K562 (cell line): ENCODE data around the gene B4GALNT3. TPM values are rescaled to one million over a fixed set of nuclear protein-coding genes. Genes with fewer than 3 reads are reported as not detected.
A peak's percentile ranks its signal among the peaks of the same experiment; 100 is the strongest.

Experiments
- ATF7 ChIP-seq: fragments of 450-650 bp; IDR thresholded peaks from 2 replicates; pipeline ENCODE4 v1.7.1; 2014; ENCODE audit warnings: mild to moderate bottlenecking, moderate library complexity
- CBX5 ChIP-seq: IDR thresholded peaks from 2 replicates; pipeline ENCODE4 v1.6.1; 2014; ENCODE audit warnings: low read depth, borderline replicate concordance
- CEBPG ChIP-seq, 3 experiments: fragments of 200-800 bp in 1 of 3; sonication (Bioruptor generic) in 1 of 3; sonication (generic) in 1 of 3; formaldehyde crosslinking in 1 of 3; IDR thresholded peaks in 2 of 3; conservative IDR thresholded peaks in 1 of 3; 2 replicates each; pipeline versions ENCODE4 v1.6.1 to v1.8.0; 2016 to 2022; ENCODE audit warnings: missing compliant biosample characterization in 2 of 3, missing genetic modification characterization in 2 of 3, mild to moderate bottlenecking in 1 of 3, missing genetic modification reagents in 1 of 3
- CREB1 ChIP-seq, 2 experiments: sonication (generic) in 1 of 2; formaldehyde crosslinking in 1 of 2; IDR thresholded peaks; 2 replicates each; pipeline versions ENCODE4 v1.6.1 to v1.8.0; 2012 to 2022; ENCODE audit warnings: inconsistent platforms in 1 of 2, mild to moderate bottlenecking in 1 of 2, missing genetic modification reagents in 1 of 2, moderate library complexity in 1 of 2
- CREBBP ChIP-seq: IDR thresholded peaks from one replicate; pipeline ENCODE4 v1.6.1; 2012; ENCODE audit warnings: low read depth, mild to moderate bottlenecking, control low read depth, inconsistent platforms, low read length
- CTBP1 ChIP-seq: fragments of 450-650 bp; IDR thresholded peaks from 2 replicates; pipeline ENCODE4 v1.6.1; 2016; ENCODE audit warnings: borderline replicate concordance
- CXXC5 ChIP-seq: fragments of 250-450 bp; sonication (Bioruptor Pico); IDR thresholded peaks from 2 replicates; pipeline ENCODE4 v1.8.0; 2022; ENCODE audit warnings: inconsistent platforms, mild to moderate bottlenecking, moderate library complexity
- E2F4 ChIP-seq: sonication (generic); formaldehyde crosslinking; IDR thresholded peaks from 2 replicates; pipeline ENCODE4 v1.8.0; 2022; ENCODE audit warnings: mild to moderate bottlenecking, low read depth, missing genetic modification reagents
- E4F1 ChIP-seq: fragments of 250-450 bp; sonication (Bioruptor Pico); IDR thresholded peaks from 2 replicates; pipeline ENCODE4 v1.5.0; 2021; ENCODE audit warnings: mild to moderate bottlenecking, borderline replicate concordance
- ETV1 ChIP-seq: fragments of 450-650 bp; conservative IDR thresholded peaks from 2 replicates; pipeline ENCODE4 v1.6.1; 2016; ENCODE audit warnings: missing genetic modification characterization, control low read depth, low read depth, missing compliant biosample characterization
- GABPA ChIP-seq: fragments of 200-800 bp; sonication (Bioruptor generic); conservative IDR thresholded peaks from 2 replicates; pipeline ENCODE4 v1.6.1; 2016; ENCODE audit warnings: low read depth, missing genetic modification characterization, missing compliant biosample characterization
- HDAC6 ChIP-seq: IDR thresholded peaks from 2 replicates; pipeline ENCODE4 v1.6.1; 2012; ENCODE audit warnings: low read depth, mild to moderate bottlenecking, control low read depth, inconsistent platforms, low read length, moderate library complexity
- LCOR ChIP-seq: sonication (generic); formaldehyde crosslinking; IDR thresholded peaks from 2 replicates; pipeline ENCODE4 v1.8.0; 2022; ENCODE audit warnings: mild to moderate bottlenecking, missing genetic modification reagents
- MCM7 ChIP-seq, 2 experiments: fragments of 450-650 bp; IDR thresholded peaks; 2 replicates each; pipeline ENCODE4 v1.6.1; 2016 to 2018
- MITF ChIP-seq: IDR thresholded peaks from 2 replicates; pipeline ENCODE4 v1.6.1; 2014; ENCODE audit warnings: antibody characterized with exemption
- PML ChIP-seq: IDR thresholded peaks from 2 replicates; pipeline ENCODE4 v1.6.1; 2012; ENCODE audit warnings: low read length, inconsistent platforms
- SMARCB1 ChIP-seq: IDR thresholded peaks from 2 replicates; pipeline ENCODE4 v1.6.1; 2011; ENCODE audit warnings: improper control_type of control experiment, low read depth; ENCODE audit not compliant: insufficient read length
- ZNF444 ChIP-seq: fragments of 250-450 bp; sonication (Bioruptor Pico); IDR thresholded peaks from 2 replicates; pipeline ENCODE4 v1.4.0; 2020; ENCODE audit warnings: mild to moderate bottlenecking, moderate library complexity
- ZNF589 ChIP-seq: fragments of 200-800 bp; sonication (Bioruptor generic); IDR thresholded peaks from 2 replicates; pipeline ENCODE4 v1.6.1; 2016; ENCODE audit warnings: low read depth, missing genetic modification characterization, missing compliant biosample characterization
- ZSCAN29 ChIP-seq: fragments of 450-650 bp; IDR thresholded peaks from 2 replicates; pipeline ENCODE4 v1.6.1; 2017
- polyA plus RNA-seq, 8 experiments: library from polyadenylated mRNA; depleted of rRNA in 4 of 8; stranded (reverse) in 5 of 8; unstranded in 3 of 8; fragments of >200 nt; fragmentation: Nextera tagmentation in 2 of 8; fragmentation: Illumina TruSeq in 1 of 8; extraction: Ambion mirVana in 2 of 8; extraction: Trizol in 1 of 8; gene quantifications; 2 replicates each; pipeline versions ENCODE4 v1.2.1 to v1.2.3, GENCODE V29; 2011 to 2014; ENCODE audit warnings: inconsistent platforms in 1 of 8, missing spikeins in 1 of 8
- total RNA-seq, 7 experiments: library from RNA; depleted of rRNA in 6 of 7; stranded (reverse); fragments of >200 nt in 6 of 7; fragmentation: Illumina TruSeq in 2 of 7; extraction: Trizol in 2 of 7; gene quantifications; 2 replicates each; pipeline versions ENCODE4 v1.2.1 to v1.2.3, GENCODE V29; 2011 to 2021; ENCODE audit warnings: low replicate concordance in 1 of 7

The B4GALNT3 gene
- total and polyA plus RNA-seq, 9 of the 15 experiments (the other 6 are each of a cell fraction or from before 2014, with no cell fraction given): 0.04 to 0.36 (median 0.10) TPM; not detected in 6

- TF ChIP-seq ZNF444: no peak
- TF ChIP-seq GABPA (tag): peak; percentile 40; the same call in 1 of the 2 replicates
- TF ChIP-seq CEBPG (CRISPR knock-in tag; IDR thresholded peaks at IDR 0.05): peak; percentile 43; the same call in 1 of the 2 replicates
- no peak for TF ChIP-seq CEBPG (tag; conservative IDR thresholded peaks at IDR 0.05 in 1 of 2, IDR thresholded peaks at IDR 0.05 in 1 of 2)
- TF ChIP-seq CBX5: 0 out of 2 replicates have a peak, but pooled peaks have one; percentile 25
- TF ChIP-seq CREB1 (IDR thresholded peaks at IDR 0.05): peak; percentile 71; the same call in 1 of the 2 replicates
- peak; percentile 62; the same call in 1 of the 2 replicates for TF ChIP-seq CREB1 (CRISPR knock-in tag; IDR thresholded peaks at IDR 0.05)
- peak; percentile 75; the same call in 1 of the 2 replicates for TF ChIP-seq LCOR
- no peak for TF ChIP-seq E2F4 (CRISPR knock-in tag)
- TF ChIP-seq HDAC6: no peak
- no peak for TF ChIP-seq SMARCB1
- peak; percentile 81; the same call in 1 of the 2 replicates for TF ChIP-seq CTBP1
- 0 out of 2 replicates have a peak, but pooled peaks have one; percentile 42 for TF ChIP-seq ZSCAN29
- peak; percentile 70 for TF ChIP-seq CXXC5 (CRISPR knock-in tag)
- no peak for TF ChIP-seq MCM7 (IDR thresholded peaks at IDR 0.05)
- no peak for TF ChIP-seq CREBBP
- peak; percentile 57 for TF ChIP-seq ETV1 (tag)
- TF ChIP-seq ATF7: peak; percentile 75; the same call in 1 of the 2 replicates
- peak; percentile 65; the same call in 1 of the 2 replicates for TF ChIP-seq MITF
- TF ChIP-seq PML: peak; percentile 96
- no peak for TF ChIP-seq E4F1 (CRISPR knock-in tag)
- TF ChIP-seq ZNF589: peak; percentile 94
Measured at GRCh38 chr12:591167-592023, 131.7 kb downstream of the B4GALNT3 start (continued).
